AG04449 (cell line): ENCODE measurements around the gene CCDC38.

ENCODE experiments used
- CTCF ChIA-PET: fragments of 350-600 bp; formaldehyde crosslinking; extraction: SDS; loops from one replicate; lab custom pipeline; 2021; ENCODE audit warnings: antibody characterized with exemption; lab: Yijun Ruan, JAX
- POLR2A ChIA-PET: fragments of 400-600, 350-600 bp; formaldehyde crosslinking; extraction: SDS; loops from one replicate; lab custom pipeline; 2020; ENCODE audit warnings: antibody characterized with exemption, inconsistent platforms; lab: Yijun Ruan, JAX
- DNase-seq: peaks from one replicate; pipeline ENCODE4 v3.0.0-alpha.2; 2010; ENCODE audit warnings: low read depth, low spot score
- H3K4me3 ChIP-seq: 2 replicates; pipeline ENCODE4 v1.5.1; 2011; ENCODE audit warnings: low read depth, mild to moderate bottlenecking, control low read depth, low read length
- TF ChIP-seq, protein P1 (sequence below): IDR thresholded peaks from one replicate; pipeline ENCODE4 v1.5.1; 2011; ENCODE audit warnings: mild to moderate bottlenecking, moderate library complexity, low read length, control low read depth, inconsistent platforms; ENCODE audit not compliant: insufficient read depth; ENCODE audit errors: missing control alignments

Gene CCDC38

DNA sequence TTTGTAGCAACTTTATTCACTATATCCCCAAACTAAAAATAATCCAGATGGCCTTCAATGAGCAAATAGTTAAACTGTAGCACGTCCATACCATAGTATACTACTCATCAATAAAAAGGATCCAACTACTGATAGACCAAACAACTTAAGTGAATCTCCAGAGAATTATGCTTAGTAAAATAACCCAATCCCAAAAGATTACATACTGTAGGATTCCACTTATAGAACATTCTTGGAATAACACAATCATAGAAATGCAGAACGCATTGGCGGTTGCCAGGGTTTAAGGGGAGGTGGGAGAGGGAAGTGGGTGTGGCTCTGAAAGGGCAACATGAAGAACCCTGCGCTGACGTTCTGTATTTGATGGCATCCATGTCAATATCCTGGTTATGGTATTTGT is 55.1 kb downstream of the CCDC38 start:
- ChIA-PET CTCF (no interaction called here), POLR2A (no interaction called here)
- H3K4me3 ChIP-seq = no peak overlapping the region
- TF ChIP-seq, protein P1, sequence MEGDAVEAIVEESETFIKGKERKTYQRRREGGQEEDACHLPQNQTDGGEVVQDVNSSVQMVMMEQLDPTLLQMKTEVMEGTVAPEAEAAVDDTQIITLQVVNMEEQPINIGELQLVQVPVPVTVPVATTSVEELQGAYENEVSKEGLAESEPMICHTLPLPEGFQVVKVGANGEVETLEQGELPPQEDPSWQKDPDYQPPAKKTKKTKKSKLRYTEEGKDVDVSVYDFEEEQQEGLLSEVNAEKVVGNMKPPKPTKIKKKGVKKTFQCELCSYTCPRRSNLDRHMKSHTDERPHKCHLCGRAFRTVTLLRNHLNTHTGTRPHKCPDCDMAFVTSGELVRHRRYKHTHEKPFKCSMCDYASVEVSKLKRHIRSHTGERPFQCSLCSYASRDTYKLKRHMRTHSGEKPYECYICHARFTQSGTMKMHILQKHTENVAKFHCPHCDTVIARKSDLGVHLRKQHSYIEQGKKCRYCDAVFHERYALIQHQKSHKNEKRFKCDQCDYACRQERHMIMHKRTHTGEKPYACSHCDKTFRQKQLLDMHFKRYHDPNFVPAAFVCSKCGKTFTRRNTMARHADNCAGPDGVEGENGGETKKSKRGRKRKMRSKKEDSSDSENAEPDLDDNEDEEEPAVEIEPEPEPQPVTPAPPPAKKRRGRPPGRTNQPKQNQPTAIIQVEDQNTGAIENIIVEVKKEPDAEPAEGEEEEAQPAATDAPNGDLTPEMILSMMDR = no peak
- no peak for DNase-seq

DNA sequence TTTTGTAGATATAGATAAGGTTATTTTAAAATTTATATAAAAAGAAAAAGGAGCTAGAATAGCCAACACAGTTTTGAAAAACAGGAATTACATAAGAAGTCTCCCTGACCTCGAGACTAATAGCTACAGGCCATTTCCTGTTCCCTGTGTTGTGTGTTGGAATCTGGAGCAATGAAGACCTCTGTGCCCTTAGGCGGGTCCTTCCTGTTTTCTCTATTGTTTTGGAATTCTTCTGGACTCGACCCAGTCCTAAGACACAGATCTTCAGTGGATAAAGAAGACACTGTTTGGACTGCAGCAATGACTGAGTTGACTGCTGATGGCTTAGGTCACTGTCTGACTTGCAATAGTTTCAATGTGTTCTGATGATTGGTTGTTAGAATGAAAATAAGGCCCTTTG is 57.4 kb downstream of the CCDC38 start:
- POLR2A ChIA-PET = no interaction called here
- CTCF ChIA-PET = interaction anchor here (1.6 kb wide), 1 partner anchor 33 kb away, joined by 4 read pairs; no protein-coding TSS in a partner anchor
- TF ChIP-seq, protein P1 = no peak
- DNase-seq = no peak
- H3K4me3 ChIP-seq = no peak overlapping the region

DNA sequence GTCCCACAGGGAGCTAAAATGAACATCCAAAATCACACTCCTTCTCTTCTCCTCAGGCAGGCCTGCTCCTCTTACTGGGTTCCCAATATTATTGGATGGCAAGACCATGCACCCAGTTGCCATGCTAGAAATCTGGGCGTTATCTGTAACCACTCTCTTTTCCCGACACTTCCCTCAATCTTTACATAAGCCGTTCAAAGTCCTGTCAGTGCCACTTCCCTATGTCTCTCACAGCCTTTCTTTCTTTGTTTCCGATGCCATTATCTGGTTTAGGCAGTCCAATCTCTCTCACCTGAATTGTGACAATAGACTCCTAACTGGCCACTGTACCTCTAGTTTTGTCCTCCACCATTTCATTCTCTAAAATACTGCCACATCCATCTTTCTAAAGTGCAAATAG is 59.5 kb downstream of the CCDC38 start:
- H3K4me3 ChIP-seq = no peak overlapping the region
- ChIA-PET CTCF (interaction anchor here (0.9 kb wide), 1 partner anchor 613 kb away, joined by 3 read pairs; no protein-coding TSS in a partner anchor), POLR2A (no interaction called here)
- no peak for DNase-seq
- TF ChIP-seq, protein P1 = no peak

DNA sequence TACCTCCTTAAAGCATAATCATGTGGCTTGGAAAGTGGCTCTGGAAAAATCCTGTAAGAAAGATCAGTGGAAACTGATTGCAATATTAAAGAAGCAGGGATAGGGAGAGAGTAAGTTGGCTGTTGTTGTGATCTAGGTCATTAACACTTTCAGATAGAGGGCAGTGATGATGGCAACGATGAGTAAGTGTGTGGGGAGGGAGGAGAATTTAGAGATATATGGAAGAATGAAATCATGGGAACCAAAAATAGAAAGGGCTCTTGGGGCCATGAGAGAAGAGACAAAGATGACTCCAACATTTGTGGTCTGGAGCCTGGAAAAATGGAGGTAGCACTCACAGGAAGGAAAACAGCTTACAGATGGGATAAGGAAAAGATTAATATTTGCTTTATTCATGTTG is 60.3 kb downstream of the CCDC38 start:
- H3K4me3 ChIP-seq = no peak overlapping the region
- DNase-seq = no peak
- ChIA-PET POLR2A (no interaction called here), CTCF (interaction anchor here (0.9 kb wide), 1 partner anchor 613 kb away, joined by 3 read pairs; no protein-coding TSS in a partner anchor)
- TF ChIP-seq, protein P1 = no peak

DNA sequence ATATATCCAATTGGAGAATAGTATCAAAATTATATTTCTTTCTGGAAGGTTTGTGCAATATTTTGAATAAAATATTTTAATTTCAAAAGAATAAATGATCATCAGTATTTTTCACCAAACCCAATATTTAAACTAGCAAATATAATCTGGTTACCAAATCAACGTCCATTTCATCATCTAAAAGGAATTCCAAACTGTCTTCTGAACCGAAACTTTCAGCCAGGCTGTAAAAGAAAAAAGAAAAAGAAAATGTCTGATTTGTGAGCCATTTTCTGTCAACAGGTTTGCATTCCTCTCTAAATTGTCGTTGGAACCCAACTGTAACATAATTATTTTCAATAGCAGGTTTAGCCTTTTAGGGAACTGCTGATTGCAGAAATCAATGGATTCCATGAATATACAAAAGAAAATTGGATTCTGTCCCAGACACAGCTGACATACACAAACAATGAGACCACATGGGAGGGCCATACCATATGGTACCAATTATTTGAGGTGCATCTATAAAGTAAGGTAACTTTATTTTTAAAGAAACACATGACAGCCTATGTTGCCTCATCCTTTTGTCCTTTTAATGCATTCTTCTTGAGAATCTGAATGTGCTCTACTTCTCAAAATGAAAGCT is 61.0 kb downstream of the CCDC38 start:
- CTCF ChIA-PET = no interaction called here
- H3K4me3 ChIP-seq = no peak overlapping the region
- POLR2A ChIA-PET = no interaction called here
- no peak for DNase-seq
- TF ChIP-seq, protein P1 = no peak

DNA sequence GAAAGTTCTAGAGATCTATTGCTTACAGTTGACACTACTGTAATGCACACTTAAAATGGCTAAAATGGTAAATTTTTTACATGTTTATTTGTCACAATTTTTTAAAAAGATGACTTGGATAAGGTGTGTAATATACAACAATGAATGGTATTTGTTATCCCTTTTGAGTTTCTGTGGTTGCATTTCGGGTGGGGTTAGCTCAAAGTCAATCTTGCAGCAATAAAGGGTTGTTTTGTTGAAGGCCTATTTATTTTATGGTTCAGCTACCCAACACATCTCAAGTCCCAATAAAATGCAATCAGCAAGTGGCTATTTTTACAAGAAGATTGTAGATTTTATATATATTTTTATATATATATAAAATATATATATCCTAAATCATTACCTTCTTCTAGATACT is 61.5 kb downstream of the CCDC38 start:
- ChIA-PET CTCF (no interaction called here), POLR2A (no interaction called here)

More for the DNA sequence above, 61.5 kb downstream of the CCDC38 start:
- H3K4me3 ChIP-seq = no peak overlapping the region
- TF ChIP-seq, protein P1 = no peak
- no peak for DNase-seq
